ENCODE measurements around the gene RNASE4.
"Not testable (repeated sequence)": the region's sequence is repeated elsewhere in the genome, so short reads cannot be mapped to it uniquely, and the experiment has no call there.

Gene RNASE4

DNA sequence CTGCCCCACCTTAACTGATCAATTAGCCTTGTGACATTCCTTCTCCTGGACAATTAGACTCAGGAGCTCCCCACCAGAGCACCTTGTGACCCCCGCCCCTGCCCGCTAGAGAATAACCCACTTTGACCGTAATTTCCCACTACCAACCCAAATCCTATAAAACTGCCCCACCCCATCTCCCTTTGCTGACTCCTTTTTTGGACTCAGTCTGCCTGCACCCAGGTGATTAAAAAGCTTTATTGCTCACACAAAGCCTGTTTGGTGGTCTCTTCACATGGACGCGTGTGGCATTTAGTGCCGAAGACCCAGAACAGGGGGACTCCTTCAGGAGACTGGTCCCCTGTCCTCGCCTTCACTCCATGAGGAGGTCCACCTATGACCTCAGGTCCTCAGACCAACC is 16.6 kb downstream of the RNASE4 start:
- DNase-seq = not testable (repeated sequence)

DNA sequence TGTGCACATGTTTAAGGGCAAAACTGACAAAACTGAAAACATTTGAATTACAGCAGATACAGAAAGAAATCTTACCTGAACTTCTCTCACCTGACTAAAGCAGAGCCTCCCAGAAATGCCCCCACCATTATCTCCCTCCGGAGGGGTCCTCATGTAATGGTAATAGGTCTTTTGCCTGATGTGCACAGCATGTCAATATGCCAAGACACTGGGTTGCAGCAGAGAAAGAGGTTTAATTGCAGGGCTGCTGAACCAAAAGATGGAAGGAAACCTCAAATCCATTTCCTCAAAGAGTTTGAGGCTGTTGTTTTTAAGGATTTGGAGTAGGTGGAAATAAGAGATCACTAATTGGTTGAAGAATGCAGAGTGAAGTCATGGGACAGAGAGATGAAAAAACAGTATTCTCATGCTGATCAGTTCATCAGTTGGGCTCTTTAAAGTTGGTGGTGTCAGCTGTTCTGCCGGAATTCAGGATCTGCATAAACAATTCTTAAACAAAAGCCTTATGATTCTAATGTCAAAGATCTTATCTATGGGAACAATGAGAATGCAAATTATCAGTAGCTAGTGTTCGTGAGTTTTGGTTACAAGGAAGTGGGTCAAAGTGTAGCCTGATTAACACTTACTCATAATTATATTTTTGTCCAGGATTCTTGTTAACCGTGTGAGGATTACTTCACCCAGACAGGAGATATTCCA is 22.4 kb downstream of the RNASE4 start:
- no peak for DNase-seq

DNA sequence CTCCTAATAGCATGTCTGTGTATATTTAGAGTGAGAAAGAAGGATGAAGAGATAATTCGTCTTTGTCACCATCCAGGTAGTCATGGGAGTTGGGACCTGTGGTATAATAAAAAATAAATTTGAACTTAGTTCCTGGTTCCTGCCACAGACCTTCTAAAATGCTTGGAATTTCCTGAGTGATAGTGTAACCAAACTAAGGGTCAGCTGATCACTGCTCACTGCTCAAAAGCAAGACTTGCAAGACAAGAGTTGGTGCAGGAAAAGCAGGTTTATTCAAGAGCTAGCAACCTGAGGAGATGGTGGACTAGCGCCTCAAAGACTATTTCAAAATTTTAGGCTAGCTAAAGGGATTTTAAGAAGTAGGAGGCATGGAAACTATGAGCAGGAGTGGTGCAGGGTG is 23.3 kb downstream of the RNASE4 start:
- DNase-seq = no peak

DNA sequence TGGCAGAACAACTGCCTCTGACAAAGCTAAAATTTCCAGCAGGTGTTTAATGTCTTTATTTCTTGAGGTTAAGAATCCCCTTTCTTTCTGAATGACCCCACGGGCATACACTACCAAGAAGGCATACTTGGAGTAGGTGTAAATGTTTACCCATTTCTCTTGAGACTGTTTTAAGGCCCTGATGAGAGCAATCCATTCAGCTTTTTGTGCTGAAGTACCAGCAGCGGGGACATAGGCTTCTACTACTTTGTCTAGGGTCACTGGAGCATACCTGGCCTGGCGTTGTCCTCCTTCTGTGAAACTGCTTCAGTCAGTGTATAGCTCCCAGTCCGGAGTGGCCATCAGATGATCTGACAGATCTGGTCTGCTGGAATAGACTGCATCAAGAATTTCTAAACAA is 26.9 kb downstream of the RNASE4 start:
- DNase-seq = no peak

DNA sequence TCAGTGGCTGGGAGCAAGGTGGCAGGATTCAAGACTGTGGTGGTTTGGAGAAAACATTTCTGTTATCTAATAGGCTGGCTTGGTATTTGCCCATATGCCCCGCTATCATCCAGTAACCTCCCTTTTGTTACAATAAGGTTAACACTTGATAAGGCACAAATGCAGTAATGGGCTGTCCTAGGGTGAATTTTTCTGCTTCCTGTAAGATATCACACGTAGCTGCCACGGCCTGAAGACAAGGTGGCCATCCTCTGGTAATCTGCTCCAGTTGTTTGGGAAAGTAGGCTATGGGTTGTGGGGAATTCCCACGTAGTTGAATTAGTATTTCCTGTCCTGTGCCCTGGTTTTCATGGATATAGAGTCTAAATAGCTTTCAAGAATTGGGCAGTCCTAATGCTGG is 27.3 kb downstream of the RNASE4 start:
- DNase-seq = no peak

DNA sequence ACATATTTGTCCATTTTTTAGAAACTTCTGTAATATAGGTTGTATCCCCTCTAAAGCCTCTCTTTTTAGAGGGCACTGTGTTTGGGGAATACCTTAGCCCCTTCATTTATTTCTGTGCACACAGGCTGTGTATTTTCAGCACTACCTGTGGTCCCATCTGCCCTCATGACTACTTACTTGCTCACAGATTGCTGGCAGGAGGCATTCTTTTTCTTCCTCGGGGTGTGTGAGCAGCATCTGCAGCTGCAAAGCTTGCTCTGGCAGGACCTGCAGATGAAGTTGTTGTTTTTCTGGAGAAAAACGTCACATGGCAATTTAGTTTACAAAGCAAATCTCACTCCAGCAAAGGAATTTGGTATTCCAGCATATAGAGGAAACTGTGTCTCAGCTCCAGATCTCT is 28.5 kb downstream of the RNASE4 start:
- DNase-seq = no peak

DNA sequence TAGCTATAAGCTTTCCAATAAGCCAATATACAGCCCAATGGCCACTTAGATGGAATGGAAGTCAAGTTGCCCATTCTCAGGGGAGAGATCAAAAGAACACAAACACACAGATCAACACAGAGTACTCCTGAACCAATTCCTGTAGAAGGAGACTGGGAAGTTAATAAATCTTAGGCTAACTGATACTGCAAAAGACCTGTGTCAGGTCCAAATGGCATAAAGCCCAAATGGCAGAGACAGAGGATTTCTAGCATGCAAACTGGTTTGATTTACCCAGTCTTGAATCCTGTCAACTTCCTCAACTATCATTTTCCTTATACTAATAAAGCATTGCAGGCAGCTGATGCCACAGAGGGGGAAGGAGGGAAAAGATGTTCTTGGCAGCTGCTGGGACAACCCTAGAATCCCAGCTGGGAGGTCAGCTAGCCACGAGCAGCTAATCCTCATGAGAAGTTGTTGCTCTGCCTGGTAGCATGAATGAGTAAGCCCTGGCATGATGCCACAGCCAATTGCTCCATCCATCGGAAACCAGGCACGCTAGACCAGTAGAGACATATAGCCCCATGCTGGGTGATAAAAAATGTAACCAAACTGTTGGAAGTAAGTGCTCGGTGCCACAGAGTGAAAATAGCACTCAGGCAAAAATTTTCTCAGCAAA is 30.4 kb downstream of the RNASE4 start:
- DNase-seq = no peak

DNA sequence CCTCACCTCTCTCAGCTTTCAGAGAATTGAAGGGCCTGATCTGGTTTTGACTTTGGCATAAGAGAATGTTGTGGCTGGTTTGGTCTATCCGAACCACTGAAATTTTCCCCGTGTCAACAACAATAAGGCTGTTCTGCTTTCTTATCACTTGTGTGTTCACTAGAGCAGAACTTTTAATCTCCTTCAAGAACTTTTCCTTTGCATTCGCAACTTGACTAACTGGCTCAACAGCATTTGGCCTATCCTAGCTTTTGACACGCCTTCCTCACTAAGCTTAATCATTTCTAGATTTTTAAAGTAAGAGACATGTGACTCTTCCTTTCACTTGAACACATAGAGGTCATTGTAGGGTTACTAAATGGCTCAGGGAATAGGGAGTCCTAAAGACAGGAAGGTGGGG is 35.4 kb downstream of the RNASE4 start:
- DNase-seq = no peak

DNA sequence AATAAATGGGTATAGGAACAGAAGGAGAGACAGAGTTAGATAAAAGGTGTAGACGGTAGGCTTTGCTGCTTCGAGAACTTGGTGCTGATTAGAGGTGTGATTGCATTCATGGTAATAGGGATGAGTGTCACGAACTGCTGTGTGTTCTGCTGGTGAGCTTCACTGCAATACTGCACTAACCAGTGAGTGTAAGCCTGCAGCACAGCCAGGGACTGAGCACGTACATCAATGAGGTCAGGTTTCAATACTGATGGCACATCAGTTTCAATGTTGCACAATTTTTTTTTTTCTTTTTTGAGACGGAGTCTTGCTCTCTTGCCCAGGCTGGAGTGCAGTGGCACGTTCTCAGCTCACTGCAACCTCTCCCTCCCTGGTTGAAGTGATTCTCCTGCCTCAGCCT is 36.4 kb downstream of the RNASE4 start:
- DNase-seq = no peak

DNA sequence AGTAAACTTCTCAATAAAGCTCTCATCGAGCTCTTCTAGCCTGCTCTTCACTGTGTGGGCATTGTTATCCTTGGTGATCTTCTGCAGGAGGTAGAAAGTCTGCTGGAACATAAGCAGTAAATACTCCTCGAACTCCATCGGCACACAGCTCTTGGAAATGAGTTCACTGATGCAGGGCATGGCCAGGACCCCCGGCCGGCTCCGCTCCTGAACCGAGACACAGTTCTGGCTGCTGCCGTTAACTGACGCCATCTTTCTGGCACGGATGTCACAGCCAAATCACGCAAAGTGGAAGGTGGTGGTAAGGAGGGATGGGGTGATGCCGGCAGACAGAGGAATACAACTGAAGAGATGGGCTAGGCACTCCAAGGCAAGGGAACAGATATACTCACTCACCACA is 37.7 kb downstream of the RNASE4 start:
- no peak for DNase-seq

DNA sequence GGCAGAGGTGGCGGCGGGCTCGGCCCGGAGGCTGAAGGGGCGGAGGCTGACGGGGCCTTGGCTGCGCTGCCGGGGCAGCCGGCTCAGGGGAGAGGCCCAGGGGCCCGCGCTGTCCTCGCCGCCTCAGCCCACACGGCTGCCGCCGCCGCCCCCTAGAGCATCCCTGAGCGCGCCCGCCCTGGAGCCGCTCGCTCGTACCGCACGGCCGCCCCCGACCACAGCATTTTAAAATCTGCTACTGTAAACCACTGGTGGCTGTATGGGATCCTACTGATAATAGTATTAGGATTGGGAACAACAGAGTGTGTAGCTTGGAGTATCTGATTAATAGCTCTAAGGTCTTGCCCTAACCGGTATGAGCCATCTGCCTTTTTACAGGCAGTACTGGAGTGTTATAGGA is 39.1 kb downstream of the RNASE4 start:
- no peak for DNase-seq

DNA sequence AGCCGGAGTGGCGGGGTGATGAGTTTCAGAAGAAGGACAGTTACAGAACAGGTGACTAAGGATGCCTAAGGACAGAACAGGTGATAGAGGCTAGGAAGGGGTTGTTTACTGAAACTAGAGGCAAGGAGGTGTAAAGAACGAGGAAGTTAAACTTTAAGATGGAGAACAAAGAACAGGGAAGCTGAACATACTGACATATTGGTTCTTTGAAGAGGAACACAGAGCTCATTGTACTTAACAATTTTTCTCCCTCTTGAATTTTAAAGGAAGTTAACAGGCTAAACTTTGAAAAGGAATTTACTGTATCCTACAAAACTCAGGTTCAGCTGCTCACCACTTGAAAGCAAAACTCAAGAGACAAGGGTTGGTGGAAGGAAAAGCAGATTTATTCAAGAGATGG is 41.8 kb downstream of the RNASE4 start:
- DNase-seq = not testable (repeated sequence)

DNA sequence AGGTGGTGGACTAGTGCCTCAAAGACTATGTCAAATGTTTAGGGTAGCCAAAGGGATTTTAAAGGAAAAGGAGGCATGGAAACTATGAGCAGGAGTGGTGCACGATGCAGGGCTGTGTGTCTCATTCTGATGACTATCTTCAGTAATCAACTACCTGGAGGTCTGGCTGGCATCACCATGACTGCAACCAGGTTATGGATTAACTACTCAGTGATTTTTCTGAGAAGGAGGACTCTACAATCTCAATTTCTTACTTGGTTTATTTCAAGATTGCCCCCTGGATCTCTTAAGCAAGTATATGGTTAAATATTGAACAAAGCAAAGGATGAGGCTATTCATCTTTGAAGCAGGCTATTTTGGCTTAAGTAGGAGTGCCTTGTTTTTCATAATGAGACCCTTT is 42.2 kb downstream of the RNASE4 start:
- DNase-seq = no peak

DNA sequence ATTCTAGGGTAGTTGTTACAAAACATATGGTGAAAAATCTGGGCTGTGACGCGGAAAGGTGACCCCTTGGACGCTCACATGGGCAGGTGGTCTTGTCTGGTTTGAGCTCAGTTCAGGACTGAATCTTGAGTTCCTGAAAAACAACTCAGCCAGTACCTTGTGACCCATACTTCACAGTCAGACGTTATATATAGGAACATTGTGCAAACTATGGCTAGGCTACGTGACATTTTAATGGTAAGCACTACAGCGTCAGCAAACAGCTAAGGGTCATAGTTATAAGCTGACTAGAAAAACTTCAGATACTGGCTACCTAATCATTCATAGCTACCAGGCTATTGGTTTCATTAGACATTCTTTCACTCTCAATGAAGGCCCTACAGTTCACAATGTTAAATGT is 46.5 kb downstream of the RNASE4 start:
- DNase-seq = no peak

DNA sequence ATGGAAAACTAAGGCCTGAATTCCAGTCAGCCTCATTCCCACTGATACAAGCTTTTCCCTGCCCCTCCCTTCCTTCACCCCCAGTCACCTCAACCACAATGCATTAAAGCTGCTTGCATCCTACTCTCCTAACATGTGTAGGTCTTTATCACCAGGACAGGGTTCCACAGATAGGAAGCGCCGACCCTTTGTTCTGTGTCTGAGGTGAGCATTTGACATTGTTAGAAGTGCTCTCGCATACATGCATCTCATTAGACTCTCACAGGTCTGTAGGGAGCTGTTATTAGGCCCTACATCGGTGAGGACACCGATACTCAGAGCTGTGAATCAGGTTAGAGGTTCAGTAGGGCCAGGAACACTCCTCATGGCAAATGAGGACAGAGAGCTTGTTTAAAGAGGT is 48.1 kb downstream of the RNASE4 start:
- no peak for DNase-seq

DNA sequence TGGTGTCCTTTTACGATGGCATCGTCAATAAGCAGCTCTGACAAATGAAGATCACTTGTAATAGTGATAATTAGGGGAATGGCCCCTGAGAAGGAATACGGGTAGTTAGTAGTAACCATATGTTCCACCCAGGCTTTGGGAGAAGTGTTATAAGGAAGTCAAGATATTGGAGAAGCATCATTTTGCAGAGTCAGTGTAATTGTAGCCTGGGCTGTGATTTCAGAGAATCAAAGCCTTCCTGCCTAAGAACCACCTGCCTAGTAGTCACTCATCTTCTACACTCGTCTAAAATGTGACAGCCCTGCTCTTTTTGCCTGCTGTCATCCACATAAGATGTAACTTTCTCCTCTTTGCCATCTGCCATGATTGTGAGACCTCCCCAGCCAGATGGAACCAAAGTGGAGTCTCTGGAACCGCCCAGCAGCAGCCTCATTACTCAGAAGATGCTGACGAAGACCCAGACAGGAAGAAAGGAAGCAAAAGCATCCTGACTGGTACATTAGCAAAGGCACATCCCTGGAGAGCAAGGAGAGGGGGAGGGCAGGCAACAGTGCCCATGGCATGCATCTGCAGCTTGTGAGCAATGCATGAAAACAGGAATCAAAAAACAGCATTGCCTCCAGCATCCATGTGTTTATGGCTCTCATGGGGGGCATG is 48.7 kb downstream of the RNASE4 start:
- no peak for DNase-seq

DNA sequence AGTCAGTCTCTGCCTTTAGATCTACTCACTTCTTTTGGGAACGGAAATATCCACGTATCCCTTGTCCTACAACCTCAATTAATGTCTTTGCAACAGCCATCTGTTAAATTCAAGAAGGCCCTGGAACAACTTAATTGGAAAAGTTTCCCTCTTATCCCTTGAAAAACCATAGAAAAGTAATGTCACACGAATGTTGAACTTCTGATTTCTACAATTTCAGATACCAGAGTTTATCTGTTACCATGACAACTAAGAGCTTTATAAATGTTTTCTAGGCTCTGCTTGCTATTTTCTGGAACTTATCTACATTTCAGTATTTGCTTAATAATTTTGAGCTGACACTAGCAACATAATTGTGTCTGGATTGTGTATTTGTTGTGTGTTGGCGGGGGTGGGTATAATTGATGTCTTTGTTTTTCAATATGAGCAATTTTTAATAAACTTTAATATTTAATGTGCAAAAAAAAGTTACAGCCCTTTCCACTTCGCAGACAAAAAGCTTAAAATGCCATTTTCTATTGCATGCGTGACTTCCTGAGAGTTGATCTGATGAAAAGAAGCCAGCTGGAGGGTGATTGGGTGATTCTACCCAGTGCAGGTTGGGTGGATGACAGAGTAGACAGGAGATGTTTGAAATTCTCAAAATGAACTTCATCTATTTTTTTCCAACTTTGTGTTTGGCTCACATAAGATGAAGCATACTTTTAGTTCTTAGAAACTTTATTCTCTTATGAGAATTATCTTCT is 49.5 kb downstream of the RNASE4 start:
- no peak for DNase-seq

DNA sequence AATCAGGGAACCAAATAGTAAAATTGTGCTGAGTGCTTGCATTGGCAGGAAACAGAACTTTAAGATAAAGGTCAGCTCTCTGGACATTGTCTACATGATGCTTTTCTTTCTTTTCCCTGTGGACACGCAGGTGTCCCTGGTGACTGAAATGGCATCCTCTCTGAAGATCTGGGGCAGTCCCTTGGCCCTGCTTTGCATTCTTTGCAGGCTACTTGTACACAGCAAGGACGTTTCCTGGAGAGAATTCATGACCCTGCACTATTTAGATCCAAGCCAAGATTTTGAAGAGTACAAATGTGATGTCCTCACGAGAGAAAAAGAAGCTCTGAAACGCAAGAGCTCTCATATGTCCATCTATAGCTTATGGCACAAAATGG is 50.1 kb downstream of the RNASE4 start:
- DNase-seq = no peak

DNA sequence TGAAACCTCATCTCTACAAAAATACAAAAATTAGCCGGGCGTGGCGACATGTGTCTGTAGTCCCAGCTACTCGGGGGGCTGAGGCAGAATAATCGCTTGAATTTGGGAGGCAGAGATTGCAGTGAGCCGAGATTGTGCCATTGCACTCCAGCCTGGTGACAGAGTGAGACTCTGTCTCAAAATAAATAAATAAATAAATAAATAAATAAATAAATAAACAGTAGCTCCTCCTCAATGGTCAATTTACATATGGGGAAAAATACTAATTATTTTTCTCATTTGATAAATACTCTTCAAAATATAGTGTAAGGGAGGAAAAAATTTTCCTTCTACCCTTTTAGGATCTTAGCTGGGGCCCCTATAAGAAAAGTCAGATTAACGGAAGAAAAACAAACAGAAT is 53.9 kb downstream of the RNASE4 start:
- not testable (repeated sequence) for DNase-seq

DNA sequence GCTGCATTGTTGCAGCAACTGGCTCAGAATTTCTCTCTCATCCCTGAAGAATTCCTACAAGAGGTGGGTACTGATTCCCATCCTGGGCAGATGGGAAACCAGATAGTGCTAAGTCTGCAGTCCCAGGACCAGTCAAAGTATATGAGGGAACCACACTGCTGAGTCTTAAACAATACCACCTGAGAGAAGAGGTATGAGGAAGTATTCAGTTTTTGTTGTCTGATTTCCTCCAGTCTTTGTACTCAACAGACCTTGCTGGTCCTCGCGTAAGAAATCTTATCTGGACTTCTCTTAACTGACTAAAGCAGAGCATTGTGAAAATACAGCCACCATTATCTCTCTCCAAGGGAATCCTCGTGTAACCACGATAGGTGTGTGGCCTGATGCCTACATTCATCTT is 57.8 kb downstream of the RNASE4 start:
- DNase-seq = no peak

DNA sequence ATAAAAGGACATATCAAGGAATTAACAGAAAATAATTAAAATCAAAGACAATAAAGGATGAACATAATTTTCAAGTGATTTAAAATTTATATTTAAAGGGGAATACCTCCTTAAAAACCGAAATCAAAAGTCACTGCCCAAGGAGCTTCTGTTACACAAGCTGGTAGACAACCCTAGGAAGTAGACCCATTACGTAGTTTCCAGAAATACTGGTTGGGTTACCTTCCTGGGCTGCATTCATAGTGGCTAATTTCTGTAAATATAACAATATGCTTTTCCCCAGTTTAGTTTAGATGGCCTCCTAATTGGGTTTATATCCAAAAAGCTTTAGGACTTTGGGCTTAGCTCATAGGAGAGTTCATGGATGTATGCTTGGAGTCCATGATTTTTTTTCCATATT is 59.2 kb downstream of the RNASE4 start:
- no peak for DNase-seq

DNA sequence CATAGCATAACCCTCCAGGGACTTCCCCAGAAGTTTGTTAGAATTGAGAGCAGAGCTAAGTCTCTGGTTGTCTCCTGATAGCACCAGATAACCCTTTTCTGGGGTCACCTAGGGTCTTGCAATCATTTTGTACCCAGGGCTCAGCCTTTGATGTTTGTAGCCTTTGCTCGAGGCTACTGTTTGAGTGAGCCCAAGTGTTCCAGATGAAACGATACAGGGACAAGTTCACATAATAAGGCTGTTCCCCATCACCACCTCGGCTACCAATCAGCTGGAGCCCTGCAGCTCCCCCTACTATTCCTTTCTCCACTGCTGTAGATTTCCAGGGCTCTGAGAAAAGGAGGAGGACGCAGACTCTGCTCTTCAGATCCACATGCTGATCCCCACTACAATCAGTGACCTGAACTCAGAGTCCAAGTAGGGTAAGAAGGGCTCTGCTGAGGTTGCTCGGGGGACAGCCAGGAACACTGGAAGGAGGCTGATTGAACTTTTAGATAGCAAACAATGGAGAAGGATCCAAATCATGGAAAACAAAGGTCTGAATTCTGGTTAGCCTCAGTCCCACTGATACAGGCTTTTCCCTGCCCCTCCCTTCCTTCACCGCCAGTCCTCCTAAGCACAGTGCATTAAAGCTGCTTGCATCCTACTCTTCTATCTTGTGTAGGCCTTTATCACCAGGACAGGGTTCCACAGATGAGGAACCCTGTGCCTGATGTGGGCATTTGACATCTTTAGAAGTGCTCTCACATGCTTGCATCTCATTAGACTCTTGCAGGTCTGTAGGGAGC is 61.4 kb downstream of the RNASE4 start, which contains the start of gene EDDM3A:
EDDM3A (plus strand) TSS at position 317 of the 788 bp plus-strand sequence. CDS start 1,694 bp downstream, outside the sequence.
- DNase-seq = no peak

DNA sequence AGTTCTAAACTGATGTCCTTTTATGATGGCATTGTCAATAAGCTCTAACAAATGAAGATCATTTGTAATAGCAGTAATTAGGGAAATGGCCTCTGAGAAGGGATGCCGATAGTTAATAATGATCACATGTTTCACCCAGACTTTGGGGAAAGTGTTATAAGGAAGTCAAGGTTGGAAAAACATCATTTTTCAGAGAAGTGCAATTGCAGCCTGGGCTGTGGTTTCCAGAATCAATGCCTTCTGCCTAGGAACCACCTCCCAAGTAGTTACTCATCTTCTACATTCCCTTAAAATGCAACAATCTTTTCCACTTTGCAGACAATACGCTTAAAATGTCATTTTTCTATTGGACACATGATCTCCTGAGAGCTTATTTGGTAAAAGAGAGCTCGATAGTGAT is 62.2 kb downstream of the RNASE4 start:
- no peak for DNase-seq
